Activated B cell treated with CpG ODN at 0.5 μM for 24 hours (primary cell): ENCODE results near the gene ZMYND8. TPM values are rescaled to one million over a fixed set of nuclear protein-coding genes. Genes with fewer than 3 reads are reported as not detected.

Experiments
- ATAC-seq: fragments of 200-7000 bp; cut with Tn5 transposase; one replicate; pipeline ENCODE4 v1.10.0; 2021; ENCODE audit warnings: low read depth, mild to moderate bottlenecking, moderate library complexity
- CTCF ChIA-PET: fragments of 350-600 bp; sonication (Branson Sonifier 250); formaldehyde crosslinking; loops from one replicate; lab custom pipeline; 2021; ENCODE audit warnings: antibody characterized with exemption; lab: Charles Lee
- POLR2A ChIA-PET: fragments of 350-600 bp; sonication (Branson Sonifier 250); formaldehyde crosslinking; loops from one replicate; lab custom pipeline; 2021; ENCODE audit warnings: antibody characterized with exemption; lab: Charles Lee
- DNase-seq: peaks from one replicate; pipeline ENCODE4 v3.0.0; 2022
- H3K27ac Mint-ChIP-seq: one replicate; pipeline ENCODE4 v1.8.0; 2020; ENCODE audit warnings: mixed read lengths
- H3K27me3 Mint-ChIP-seq: one replicate; pipeline ENCODE4 v1.8.0; 2021; ENCODE audit warnings: mixed read lengths
- H3K36me3 Mint-ChIP-seq: one replicate; pipeline ENCODE4 v1.8.0; 2021; ENCODE audit warnings: low read depth, mixed read lengths
- H3K4me1 Mint-ChIP-seq: one replicate; pipeline ENCODE4 v1.8.0; 2021; ENCODE audit warnings: mixed read lengths
- H3K4me3 Mint-ChIP-seq: one replicate; pipeline ENCODE4 v1.8.0; 2020; ENCODE audit warnings: mild to moderate bottlenecking, mixed read lengths
- H3K9me3 Mint-ChIP-seq: one replicate; pipeline ENCODE4 v1.8.0; 2020; ENCODE audit warnings: mixed read lengths
- CTCF ChIP-seq: fragments of 200-600 bp; IDR thresholded peaks from one replicate; pipeline ENCODE4 v1.8.0; 2022; ENCODE audit warnings: antibody characterized with exemption, mild to moderate bottlenecking
- intact Hi-C: fragments of 100-400 bp; cut with micrococcal nuclease; formaldehyde crosslinking; loops from one replicate; pipeline ENCODE4 v1.15.1; 2024
- total RNA-seq: library from RNA; stranded (reverse); gene quantifications from 2 replicates; pipeline ENCODE4 v1.2.3, GENCODE V29; 2022

ZMYND8 gene
- total RNA-seq, 1 donor from 2014 or later = 42.6 TPM

- POLR2A ChIA-PET = interaction anchor here (1.6 kb wide), 1 partner anchor 20 kb away, joined by 5 read pairs; the partner anchor contains the start of gene ZMYND8
- no peaks in the 10 kb centered on the region for H3K27me3 Mint-ChIP-seq
Observed at GRCh38 chr20:47336129-47336754, 20.3 kb downstream of the ZMYND8 start.

GRCh38 chr20:47335251-47336128 lies 21.0 kb downstream of the ZMYND8 start:
- intact Hi-C loops = loop anchor here (2.0 to 5.0 kb wide), 2 partner anchors 15 to 37 kb away; no protein-coding TSS in a partner anchor
- Mint-ChIP-seq H3K4me3 (peak overlapping the region; percentile 7), H3K36me3 (peaks cover 71% of the 10 kb centered on the region), H3K27me3 (no peaks in the 10 kb centered on the region), H3K27ac (peak overlapping the region; percentile 60), H3K9me3 (no peaks in the 10 kb centered on the region), H3K4me1 (peaks cover 50% of the 10 kb centered on the region)
- no peak for TF ChIP-seq CTCF
- ChIA-PET POLR2A (interaction anchor here (1.6 kb wide), 1 partner anchor 21 kb away, joined by 5 read pairs; the partner anchor contains the start of gene ZMYND8), CTCF (interaction anchor here (1.1 kb wide), 1 partner anchor 49 kb away, joined by 4 read pairs; no protein-coding TSS in a partner anchor)
- DNase-seq (no peak), ATAC-seq (peak; percentile 25)

More at GRCh38 chr20:47336129-47336754, 20.3 kb downstream of the ZMYND8 start:
- DNase-seq (no peak), ATAC-seq (no peak)
- no peak overlapping the region for H3K4me3 Mint-ChIP-seq
- TF ChIP-seq CTCF = no peak
- H3K9me3 Mint-ChIP-seq = no peaks in the 10 kb centered on the region
- intact Hi-C loops = loop anchor here (5.0 kb wide), 1 partner anchor 36 kb away; no protein-coding TSS in a partner anchor
- CTCF ChIA-PET = interaction anchor here (1.1 kb wide), 1 partner anchor 48 kb away, joined by 4 read pairs; no protein-coding TSS in a partner anchor
- H3K4me1 Mint-ChIP-seq = peaks cover 45% of the 10 kb centered on the region
- peak overlapping the region; percentile 66 for H3K27ac Mint-ChIP-seq
- H3K36me3 Mint-ChIP-seq = peaks cover 67% of the 10 kb centered on the region

GRCh38 chr20:47334022-47334551 lies 22.4 kb downstream of the ZMYND8 start:
- intact Hi-C loops = loop anchor here (2.0 kb wide), 1 partner anchor 17 kb away; no protein-coding TSS in a partner anchor
- Mint-ChIP-seq H3K9me3 (no peaks in the 10 kb centered on the region), H3K4me1 (peaks cover 57% of the 10 kb centered on the region), H3K27me3 (no peaks in the 10 kb centered on the region), H3K4me3 (peak overlapping the region; percentile 40), H3K36me3 (peaks cover 73% of the 10 kb centered on the region), H3K27ac (peak overlapping the region; percentile 64)
- ChIA-PET POLR2A (interaction anchor here (1.1 kb wide), 1 partner anchor 14 kb away, joined by 4 read pairs; no protein-coding TSS in a partner anchor), CTCF (no interaction called here)
- no peak for ATAC-seq
- TF ChIP-seq CTCF = no peak
- DNase-seq = no peak

DNA sequence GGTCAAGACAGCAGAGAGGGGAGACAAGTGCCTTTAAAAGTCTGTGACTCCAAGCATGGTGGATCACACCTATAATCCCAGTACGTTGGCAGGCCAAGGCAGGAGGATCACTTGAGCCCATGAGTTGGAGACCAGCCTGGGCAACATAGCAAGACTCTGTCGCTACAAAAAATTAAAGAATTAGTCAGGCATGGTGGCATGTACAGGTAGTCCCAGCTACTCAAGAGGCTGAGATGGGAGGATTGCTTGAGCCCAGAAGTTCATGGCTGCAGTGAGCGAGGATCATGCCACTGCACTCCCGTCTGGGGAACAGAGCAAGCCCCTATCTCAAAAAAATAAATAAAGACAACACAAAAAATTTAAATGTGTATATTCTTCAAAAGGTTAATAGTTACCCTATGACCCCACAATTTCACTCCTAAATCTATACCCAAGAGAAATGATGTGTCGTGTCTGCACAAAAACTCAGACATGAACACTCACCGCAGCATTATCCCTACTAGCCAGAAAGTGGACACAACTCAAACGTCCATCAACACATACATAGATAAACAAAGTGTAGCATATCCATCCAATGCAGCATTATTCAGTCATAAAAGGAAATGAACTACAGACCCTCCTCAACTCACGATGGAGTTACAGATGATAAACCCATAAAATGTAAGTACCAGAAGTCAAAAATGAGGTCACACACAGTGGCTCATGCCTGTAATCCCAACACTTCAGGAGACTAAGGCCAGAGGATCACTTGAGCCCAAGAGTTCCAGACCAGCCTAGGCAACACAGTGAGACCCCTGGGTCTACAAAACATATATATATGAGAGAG lies 23.9 kb downstream of the ZMYND8 start:
- intact Hi-C loops = no loop called here
- ATAC-seq (no peak), DNase-seq (no peak)
- H3K27ac Mint-ChIP-seq = no peak overlapping the region
- ChIA-PET POLR2A (interaction anchor here (0.9 kb wide), 1 partner anchor 24 kb away, joined by 7 read pairs; the partner anchor contains the start of gene ZMYND8), CTCF (no interaction called here)
- peaks cover 63% of the 10 kb centered on the region for H3K4me1 Mint-ChIP-seq
- no peak for TF ChIP-seq CTCF
- no peaks in the 10 kb centered on the region for H3K9me3 Mint-ChIP-seq
- no peaks in the 10 kb centered on the region for H3K27me3 Mint-ChIP-seq
- peaks cover 70% of the 10 kb centered on the region for H3K36me3 Mint-ChIP-seq
- no peak overlapping the region for H3K4me3 Mint-ChIP-seq
